ENCODE results near the gene OR6Q1. TPM values are rescaled to one million over a fixed set of nuclear protein-coding genes. Genes with fewer than 3 reads are reported as not detected.

Gene OR6Q1
- polyA plus RNA-seq, 1 of the 3 experiments (the other 2 are of a cell fraction), result not detected

DNA sequence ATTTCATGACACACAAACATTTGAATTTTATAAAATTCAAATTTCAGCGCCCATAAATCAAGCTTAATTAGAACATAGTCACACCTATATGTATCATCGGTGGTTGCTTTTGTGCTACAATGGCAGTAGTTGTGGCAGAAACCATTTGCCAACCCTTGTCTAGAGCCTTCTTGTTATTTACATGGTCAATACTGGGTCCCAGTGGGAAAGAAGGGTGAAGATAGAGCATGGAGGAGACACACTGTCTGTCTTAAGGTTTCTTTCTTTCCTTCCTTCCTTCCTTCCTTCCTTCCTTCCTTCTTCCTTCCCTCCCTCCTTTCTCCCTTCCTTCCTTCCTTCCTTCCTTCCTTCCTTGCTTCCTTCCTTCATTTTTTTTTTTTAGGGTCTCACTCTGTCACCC is 3.7 kb downstream of the OR6Q1 start:
- no peaks in the 10 kb centered on the region for H3K27me3 ChIP-seq (ENCODE audit: insufficient read depth)
- TF ChIP-seq, protein P1, sequence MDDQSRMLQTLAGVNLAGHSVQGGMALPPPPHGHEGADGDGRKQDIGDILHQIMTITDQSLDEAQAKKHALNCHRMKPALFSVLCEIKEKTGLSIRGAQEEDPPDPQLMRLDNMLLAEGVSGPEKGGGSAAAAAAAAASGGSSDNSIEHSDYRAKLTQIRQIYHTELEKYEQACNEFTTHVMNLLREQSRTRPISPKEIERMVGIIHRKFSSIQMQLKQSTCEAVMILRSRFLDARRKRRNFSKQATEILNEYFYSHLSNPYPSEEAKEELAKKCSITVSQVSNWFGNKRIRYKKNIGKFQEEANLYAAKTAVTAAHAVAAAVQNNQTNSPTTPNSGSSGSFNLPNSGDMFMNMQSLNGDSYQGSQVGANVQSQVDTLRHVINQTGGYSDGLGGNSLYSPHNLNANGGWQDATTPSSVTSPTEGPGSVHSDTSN (IDR thresholded peaks at IDR 0.05), result no peak
- TF ChIP-seq NRF1 (IDR thresholded peaks at IDR 0.05; ENCODE audit: low read depth, low read length), result no peak
- no peak for TF ChIP-seq MXI1 (IDR thresholded peaks at IDR 0.05; ENCODE audit: low read depth, low read length)
- TF ChIP-seq, protein P2, sequence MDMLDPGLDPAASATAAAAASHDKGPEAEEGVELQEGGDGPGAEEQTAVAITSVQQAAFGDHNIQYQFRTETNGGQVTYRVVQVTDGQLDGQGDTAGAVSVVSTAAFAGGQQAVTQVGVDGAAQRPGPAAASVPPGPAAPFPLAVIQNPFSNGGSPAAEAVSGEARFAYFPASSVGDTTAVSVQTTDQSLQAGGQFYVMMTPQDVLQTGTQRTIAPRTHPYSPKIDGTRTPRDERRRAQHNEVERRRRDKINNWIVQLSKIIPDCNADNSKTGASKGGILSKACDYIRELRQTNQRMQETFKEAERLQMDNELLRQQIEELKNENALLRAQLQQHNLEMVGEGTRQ (IDR thresholded peaks at IDR 0.05; ENCODE audit: borderline replicate concordance, low read depth, low read length), result no peak
- TF ChIP-seq TAF1 (IDR thresholded peaks at IDR 0.05; ENCODE audit: borderline replicate concordance, low read depth, low read length), result no peak
- TF ChIP-seq, protein P3, sequence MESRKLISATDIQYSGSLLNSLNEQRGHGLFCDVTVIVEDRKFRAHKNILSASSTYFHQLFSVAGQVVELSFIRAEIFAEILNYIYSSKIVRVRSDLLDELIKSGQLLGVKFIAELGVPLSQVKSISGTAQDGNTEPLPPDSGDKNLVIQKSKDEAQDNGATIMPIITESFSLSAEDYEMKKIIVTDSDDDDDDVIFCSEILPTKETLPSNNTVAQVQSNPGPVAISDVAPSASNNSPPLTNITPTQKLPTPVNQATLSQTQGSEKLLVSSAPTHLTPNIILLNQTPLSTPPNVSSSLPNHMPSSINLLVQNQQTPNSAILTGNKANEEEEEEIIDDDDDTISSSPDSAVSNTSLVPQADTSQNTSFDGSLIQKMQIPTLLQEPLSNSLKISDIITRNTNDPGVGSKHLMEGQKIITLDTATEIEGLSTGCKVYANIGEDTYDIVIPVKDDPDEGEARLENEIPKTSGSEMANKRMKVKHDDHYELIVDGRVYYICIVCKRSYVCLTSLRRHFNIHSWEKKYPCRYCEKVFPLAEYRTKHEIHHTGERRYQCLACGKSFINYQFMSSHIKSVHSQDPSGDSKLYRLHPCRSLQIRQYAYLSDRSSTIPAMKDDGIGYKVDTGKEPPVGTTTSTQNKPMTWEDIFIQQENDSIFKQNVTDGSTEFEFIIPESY (IDR thresholded peaks at IDR 0.05; ENCODE audit: borderline replicate concordance, low read depth), result no peak
- TF ChIP-seq FOSL2 (IDR thresholded peaks at IDR 0.05; ENCODE audit: borderline replicate concordance, low read depth), result no peak
- TF ChIP-seq NFIC (IDR thresholded peaks at IDR 0.05; ENCODE audit: borderline replicate concordance), result no peak
- TF ChIP-seq, protein P4, sequence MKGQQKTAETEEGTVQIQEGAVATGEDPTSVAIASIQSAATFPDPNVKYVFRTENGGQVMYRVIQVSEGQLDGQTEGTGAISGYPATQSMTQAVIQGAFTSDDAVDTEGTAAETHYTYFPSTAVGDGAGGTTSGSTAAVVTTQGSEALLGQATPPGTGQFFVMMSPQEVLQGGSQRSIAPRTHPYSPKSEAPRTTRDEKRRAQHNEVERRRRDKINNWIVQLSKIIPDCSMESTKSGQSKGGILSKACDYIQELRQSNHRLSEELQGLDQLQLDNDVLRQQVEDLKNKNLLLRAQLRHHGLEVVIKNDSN (IDR thresholded peaks at IDR 0.05; ENCODE audit: borderline replicate concordance, low read depth), result no peak
- TF ChIP-seq JUND (IDR thresholded peaks at IDR 0.05), result no peak
- no peak for TF ChIP-seq FOXJ3 (CRISPR knock-in tag; IDR thresholded peaks at IDR 0.05)
- TF ChIP-seq RXRA (IDR thresholded peaks at IDR 0.05; ENCODE audit: borderline replicate concordance, low read depth), result no peak
- no peak overlapping the region for H3K4me3 ChIP-seq (ENCODE audit: low read depth in 2 of 2, low read length in 1 of 2)
- H3K4me2 ChIP-seq, result no peak overlapping the region
- no peak overlapping the region for H3K9ac ChIP-seq
- no peak for DNase-seq
- WGBS (ENCODE audit: low lambda C conversion rate), result 10% methylated on average over 2 of the region's 2 CpGs
- no peaks in the 10 kb centered on the region for H4K20me1 ChIP-seq (ENCODE audit: insufficient read depth)
- POLR2A ChIA-PET, result no interaction called here
- H3F3A ChIP-seq (replicated peaks; ENCODE audit: insufficient read depth), result no peaks in the 10 kb centered on the region
- H3K79me2 ChIP-seq (ENCODE audit: insufficient read depth), result no peaks in the 10 kb centered on the region
- CTCF ChIA-PET, result no interaction called here
- H3K36me3 ChIP-seq (replicated peaks in 1 of 2; ENCODE audit: control insufficient read depth in 1 of 2, insufficient read depth in 2 of 2, low read length in 1 of 2), result no peaks in the 10 kb centered on the region
- no peak overlapping the region for H2AFZ ChIP-seq (ENCODE audit: low read depth)
- H3K9me2 ChIP-seq, result no peaks in the 10 kb centered on the region
- H3K9me3 ChIP-seq, result no peaks in the 10 kb centered on the region
- no peak overlapping the region for H3K27ac ChIP-seq (ENCODE audit: low read depth in 2 of 2, low read length in 1 of 2)
- no peaks in the 10 kb centered on the region for H3K4me1 ChIP-seq (ENCODE audit: control insufficient read depth in 1 of 2, insufficient read depth in 2 of 2, low read depth in 1 of 2, low read length in 1 of 2)

DNA sequence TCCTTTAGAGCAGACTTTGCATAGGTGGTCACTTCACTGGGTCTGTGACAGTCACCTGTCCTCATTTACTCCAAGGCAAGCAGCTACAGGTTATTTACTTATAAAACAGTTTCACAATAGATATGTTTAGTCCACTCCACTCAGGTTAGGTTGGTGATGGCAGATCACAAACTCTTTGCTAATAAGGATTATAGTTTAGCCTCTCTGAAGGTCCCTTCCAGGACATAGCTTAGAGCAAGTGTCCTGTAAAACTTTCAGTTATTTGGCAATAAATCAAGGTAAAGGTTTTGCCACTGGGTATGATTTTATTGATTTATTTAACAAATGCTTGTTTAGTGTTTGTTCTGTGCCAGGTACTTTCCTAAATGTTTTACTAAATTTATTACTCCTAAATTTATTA is 8.8 kb downstream of the OR6Q1 start:
- CTCF ChIA-PET, result no interaction called here

More for the DNA sequence above, 8.8 kb downstream of the OR6Q1 start:
- Histone ChIP-seq H3K9me2 (no peaks in the 10 kb centered on the region), H3K36me3 (replicated peaks in 1 of 2; ENCODE audit: control insufficient read depth in 1 of 2, insufficient read depth in 2 of 2, low read length in 1 of 2) (no peaks in the 10 kb centered on the region), H3K4me1 (ENCODE audit: control insufficient read depth in 1 of 2, insufficient read depth in 2 of 2, low read depth in 1 of 2, low read length in 1 of 2) (no peaks in the 10 kb centered on the region), H3F3A (replicated peaks; ENCODE audit: insufficient read depth) (no peaks in the 10 kb centered on the region), H3K9me3 (no peaks in the 10 kb centered on the region), H3K4me2 (no peak overlapping the region), H3K4me3 (ENCODE audit: low read depth in 2 of 2, low read length in 1 of 2) (no peak overlapping the region), H4K20me1 (ENCODE audit: insufficient read depth) (no peaks in the 10 kb centered on the region), H2AFZ (ENCODE audit: low read depth) (no peak overlapping the region), H3K9ac (no peak overlapping the region), H3K27me3 (ENCODE audit: insufficient read depth) (peaks cover 4% of the 10 kb centered on the region; the same call in 1 of the 2 replicates), H3K79me2 (ENCODE audit: insufficient read depth) (no peaks in the 10 kb centered on the region), H3K27ac (ENCODE audit: low read depth in 2 of 2, low read length in 1 of 2) (no peak overlapping the region)
- POLR2A ChIA-PET, result no interaction called here
- DNase-seq, result no peak
- TF ChIP-seq FOXJ3 (CRISPR knock-in tag; IDR thresholded peaks at IDR 0.05), result no peak
